Measurements from ENCODE around the gene DHX35.

- TF ChIP-seq EZH2 (IDR thresholded peaks at IDR 0.05) (no peak), POLR2AphosphoS5 (IDR thresholded peaks at IDR 0.05; ENCODE audit: borderline replicate concordance, low read depth, low read length) (no peak)
Observed at GRCh38 chr20:38950254-38950653, 11.9 kb upstream of the DHX35 start.

All from SK-N-MC (cell line).